ENCODE data around the gene SYNM.

DNA sequence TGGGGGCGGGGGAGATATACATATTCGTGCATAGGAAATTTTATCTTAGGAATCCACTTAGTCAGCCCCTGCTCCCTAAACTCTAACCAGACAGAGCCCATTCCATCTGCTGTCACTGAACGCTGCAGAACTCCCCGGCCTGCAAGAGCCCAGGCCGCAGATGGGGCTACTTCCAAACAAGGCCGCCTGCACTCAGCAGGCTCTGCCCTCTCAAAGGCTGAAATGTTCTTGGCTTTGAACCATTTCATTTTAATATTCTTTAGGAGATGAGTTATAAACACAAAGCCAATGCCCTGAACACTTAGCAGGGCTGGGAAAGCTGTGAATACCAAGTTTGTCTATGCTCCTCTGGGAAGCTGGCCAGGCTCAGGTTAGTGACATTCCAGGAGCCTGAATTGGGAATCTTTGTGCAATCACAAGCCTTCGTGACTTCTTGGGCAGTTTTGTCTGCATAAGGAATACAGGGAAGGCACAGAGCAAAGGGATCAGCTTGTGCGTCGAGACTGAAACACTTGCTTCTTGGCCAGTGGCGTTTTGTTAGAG, 65.0 kb downstream of the SYNM start:
- TF ChIP-seq, protein P1, sequence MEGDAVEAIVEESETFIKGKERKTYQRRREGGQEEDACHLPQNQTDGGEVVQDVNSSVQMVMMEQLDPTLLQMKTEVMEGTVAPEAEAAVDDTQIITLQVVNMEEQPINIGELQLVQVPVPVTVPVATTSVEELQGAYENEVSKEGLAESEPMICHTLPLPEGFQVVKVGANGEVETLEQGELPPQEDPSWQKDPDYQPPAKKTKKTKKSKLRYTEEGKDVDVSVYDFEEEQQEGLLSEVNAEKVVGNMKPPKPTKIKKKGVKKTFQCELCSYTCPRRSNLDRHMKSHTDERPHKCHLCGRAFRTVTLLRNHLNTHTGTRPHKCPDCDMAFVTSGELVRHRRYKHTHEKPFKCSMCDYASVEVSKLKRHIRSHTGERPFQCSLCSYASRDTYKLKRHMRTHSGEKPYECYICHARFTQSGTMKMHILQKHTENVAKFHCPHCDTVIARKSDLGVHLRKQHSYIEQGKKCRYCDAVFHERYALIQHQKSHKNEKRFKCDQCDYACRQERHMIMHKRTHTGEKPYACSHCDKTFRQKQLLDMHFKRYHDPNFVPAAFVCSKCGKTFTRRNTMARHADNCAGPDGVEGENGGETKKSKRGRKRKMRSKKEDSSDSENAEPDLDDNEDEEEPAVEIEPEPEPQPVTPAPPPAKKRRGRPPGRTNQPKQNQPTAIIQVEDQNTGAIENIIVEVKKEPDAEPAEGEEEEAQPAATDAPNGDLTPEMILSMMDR (IDR thresholded peaks at IDR 0.05) = no peak
- no peak for TF ChIP-seq POLR2A (IDR thresholded peaks at IDR 0.05)
